Keratinocyte (primary cell): ENCODE data around the gene ZFR2. TPM values are rescaled to one million over a fixed set of nuclear protein-coding genes. Genes with fewer than 3 reads are reported as not detected.

ENCODE experiments used
- DNase-seq: peaks from one replicate; pipeline ENCODE4 v3.0.0-alpha.2; 2011; ENCODE audit warnings: low read depth, missing footprints, low spot score
- FAIRE-seq: peaks from 2 replicates; lab custom pipeline; 2011; peaks lifted over from hg19 to GRCh38; lab: Jason Lieb, UNC
- H2AFZ ChIP-seq: 2 replicates; pipeline ENCODE4 v1.6.0; 2012; ENCODE audit warnings: low read length, control low read depth, inconsistent platforms; ENCODE audit not compliant: control insufficient read depth
- H3K27ac ChIP-seq: 2 replicates; pipeline ENCODE4 v1.5.1; 2011; ENCODE audit warnings: low read length; ENCODE audit not compliant: control insufficient read depth, insufficient read depth
- H3K27me3 ChIP-seq: 3 replicates; pipeline ENCODE4 v1.6.0; 2011; ENCODE audit warnings: low read length; ENCODE audit not compliant: control insufficient read depth, insufficient read depth; ENCODE audit errors: extremely low read depth
- H3K36me3 ChIP-seq, 2 experiments: 2 replicates in 1 of 2; 3 replicates in 1 of 2; pipeline ENCODE4 v1.5.1; 2011; ENCODE audit warnings: low read length in 2 of 2, mild to moderate bottlenecking in 1 of 2; ENCODE audit not compliant: control insufficient read depth in 2 of 2, insufficient read depth in 2 of 2; ENCODE audit errors: extremely low read depth in 1 of 2
- H3K4me1 ChIP-seq: 3 replicates; pipeline ENCODE4 v1.5.1; 2011; ENCODE audit warnings: low read length; ENCODE audit not compliant: control insufficient read depth, insufficient read depth; ENCODE audit errors: extremely low read depth
- H3K4me2 ChIP-seq: 3 replicates; pipeline ENCODE4 v1.6.0; 2011; ENCODE audit warnings: low read depth, low read length; ENCODE audit not compliant: control insufficient read depth, insufficient read depth; ENCODE audit errors: extremely low read depth
- H3K4me3 ChIP-seq, 3 experiments: fragments of 200-600 bp in 1 of 3; sonication (generic) in 1 of 3; 2 replicates in 2 of 3; 3 replicates in 1 of 3; pipeline ENCODE4 v1.5.1; 2011 to 2016; ENCODE audit warnings: low read length in 3 of 3, mild to moderate bottlenecking in 3 of 3, control low read depth in 2 of 3, inconsistent platforms in 1 of 3, low read depth in 1 of 3, mixed read lengths in 1 of 3, mixed run types in 1 of 3, moderate library complexity in 1 of 3; ENCODE audit not compliant: control insufficient read depth in 2 of 3, insufficient read depth in 2 of 3; ENCODE audit errors: extremely low read depth in 1 of 3
- H3K79me2 ChIP-seq: 2 replicates; pipeline ENCODE4 v1.6.0; 2012; ENCODE audit warnings: low read length; ENCODE audit not compliant: control insufficient read depth, insufficient read depth
- H3K9ac ChIP-seq: 3 replicates; pipeline ENCODE4 v1.6.0; 2011; ENCODE audit warnings: low read length; ENCODE audit not compliant: control insufficient read depth, insufficient read depth; ENCODE audit errors: extremely low read depth
- H3K9me1 ChIP-seq: 3 replicates; pipeline ENCODE4 v1.6.0; 2011; ENCODE audit warnings: low read length; ENCODE audit not compliant: control insufficient read depth, insufficient read depth; ENCODE audit errors: extremely low read depth
- H3K9me3 ChIP-seq: 2 replicates; pipeline ENCODE4 v1.5.1; 2012; ENCODE audit warnings: low read depth, low read length; ENCODE audit not compliant: control insufficient read depth
- H4K20me1 ChIP-seq: 3 replicates; pipeline ENCODE4 v1.6.0; 2011; ENCODE audit warnings: low read length; ENCODE audit not compliant: control insufficient read depth, insufficient read depth; ENCODE audit errors: extremely low read depth
- CTCF ChIP-seq, 3 experiments: IDR thresholded peaks in 1 of 3; conservative IDR thresholded peaks in 1 of 3; optimal IDR thresholded peaks in 1 of 3; 2 replicates in 2 of 3; 3 replicates in 1 of 3; pipeline versions ENCODE3 to v1.5.1; 2011; ENCODE audit warnings: low read length in 3 of 3, mild to moderate bottlenecking in 3 of 3, moderate library complexity in 2 of 3, control low read depth in 1 of 3, inconsistent platforms in 1 of 3; ENCODE audit not compliant: insufficient read depth in 2 of 3; ENCODE audit errors: extremely low read depth in 1 of 3
- EZH2 ChIP-seq: IDR thresholded peaks from one replicate; pipeline ENCODE4 v1.6.1; 2012; ENCODE audit warnings: inconsistent platforms, mild to moderate bottlenecking, low read length, moderate library complexity
- dilution Hi-C: fragments of 300-500 bp; cut with MboI; formaldehyde crosslinking; loops from one replicate; pipeline ENCODE4 v1.7.0; 2020; ENCODE audit warnings: low sequenced_read_pairs; ENCODE audit not compliant: extremely low pct_ligation_motif_present
- polyA plus RNA-seq, 5 experiments: library from polyadenylated mRNA; depleted of rRNA in 3 of 5; stranded (reverse) in 3 of 5; stranded (forward) in 1 of 5; unstranded in 1 of 5; fragments of >200 nt; gene quantifications; 1 replicate in 1 of 5; 2 replicates in 3 of 5; 3 replicates in 1 of 5; pipeline versions ENCODE4 v1.2.1 to v1.2.3, GENCODE V29; 2011 to 2012; ENCODE audit warnings: missing spikeins in 2 of 5, low read depth in 1 of 5, low replicate concordance in 1 of 5

ZFR2 gene
- polyA plus RNA-seq, 1 donor (not counting 4 experiments of a cell fraction or from before 2014, with no cell fraction given) = not detected

DNA sequence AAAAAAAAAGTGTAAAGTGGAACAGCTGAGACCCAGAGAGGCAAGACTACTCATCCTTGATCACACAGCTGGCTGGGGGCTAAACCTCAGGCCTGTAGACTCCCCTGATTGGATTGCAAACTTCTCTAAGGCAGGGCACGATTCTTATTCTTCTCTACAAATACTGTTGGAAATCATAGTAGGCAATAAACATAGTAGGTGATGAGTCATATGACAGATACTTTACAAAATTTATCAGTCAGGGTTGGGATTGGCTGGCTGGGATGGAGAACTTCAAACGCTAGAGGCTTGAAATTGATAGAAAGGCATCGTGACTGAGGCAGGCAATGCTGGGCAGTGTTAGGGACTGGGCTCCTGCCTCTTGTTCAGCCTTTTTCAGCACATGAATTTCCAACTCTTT, 76.7 kb downstream of the ZFR2 start:
- Histone ChIP-seq H3K4me1 (no peaks in the 10 kb centered on the region), H3K27me3 (peaks cover 16% of the 10 kb centered on the region), H3K9me3 (peaks cover 2% of the 10 kb centered on the region), H2AFZ (no peak overlapping the region), H3K9ac (no peak overlapping the region), H4K20me1 (no peaks in the 10 kb centered on the region), H3K79me2 (no peaks in the 10 kb centered on the region), H3K27ac (no peak overlapping the region), H3K4me3 (no peak overlapping the region), H3K36me3 (no peaks in the 10 kb centered on the region), H3K4me2 (no peak overlapping the region), H3K9me1 (no peaks in the 10 kb centered on the region)
- DNase-seq (no peak), FAIRE-seq (no peak)
- dilution Hi-C loops = no loop called here
- TF ChIP-seq EZH2 (no peak), CTCF (optimal IDR thresholded peaks at IDR 0.05 in 1 of 3, IDR thresholded peaks at IDR 0.05 in 1 of 3, conservative IDR thresholded peaks at IDR 0.05 in 1 of 3; ENCODE audit: extremely low read depth in 1 of 3, insufficient read depth in 2 of 3, low read length in 3 of 3) (no peak)

- DNase-seq = no peak
- Histone ChIP-seq H3K4me3 (no peak overlapping the region), H4K20me1 (no peaks in the 10 kb centered on the region), H2AFZ (no peak overlapping the region), H3K9ac (no peak overlapping the region), H3K27ac (no peak overlapping the region), H3K9me3 (no peaks in the 10 kb centered on the region), H3K36me3 (no peaks in the 10 kb centered on the region), H3K4me2 (no peak overlapping the region), H3K79me2 (no peaks in the 10 kb centered on the region), H3K9me1 (no peaks in the 10 kb centered on the region), H3K4me1 (no peaks in the 10 kb centered on the region), H3K27me3 (peaks cover 24% of the 10 kb centered on the region)
- dilution Hi-C loops = no loop called here
- TF ChIP-seq EZH2 (no peak), CTCF (optimal IDR thresholded peaks at IDR 0.05 in 1 of 3, IDR thresholded peaks at IDR 0.05 in 1 of 3, conservative IDR thresholded peaks at IDR 0.05 in 1 of 3; ENCODE audit: extremely low read depth in 1 of 3, insufficient read depth in 2 of 3, low read length in 3 of 3) (no peak)
- no peak for FAIRE-seq
Measured at GRCh38 chr19:3790941-3791340, 77.9 kb downstream of the ZFR2 start.
